Epithelial cell of esophagus (primary cell): Measurements from ENCODE around the gene LASP1.
"Not testable (repeated sequence)": the region's sequence is repeated elsewhere in the genome, so short reads cannot be mapped to it uniquely, and the experiment has no call there.

Source experiments
- DNase-seq: peaks from one replicate; pipeline ENCODE4 v3.0.0; 2010; ENCODE audit warnings: low read depth
- H3K4me3 ChIP-seq: 2 replicates; pipeline ENCODE4 v1.5.1; 2011; ENCODE audit warnings: mild to moderate bottlenecking, low read length, control low read depth
- CTCF ChIP-seq: IDR thresholded peaks from 2 replicates; pipeline ENCODE4 v1.5.1; 2011; ENCODE audit warnings: low read depth, mild to moderate bottlenecking, low read length, control low read depth, inconsistent platforms; ENCODE audit not compliant: insufficient read depth; ENCODE audit errors: missing control alignments

Gene LASP1

GRCh38 chr17:38926293-38927070 lies 56.6 kb downstream of the LASP1 start:
- no peak for TF ChIP-seq CTCF
- DNase-seq: no peak
- no peak overlapping the region for H3K4me3 ChIP-seq

- DNase-seq, H3K4me3 ChIP-seq: not testable (repeated sequence)
Observed at GRCh38 chr17:38930782-38931181, 60.9 kb downstream of the LASP1 start.

- peak; percentile 15 for DNase-seq
Observed at GRCh38 chr17:38933962-38934361, 64.1 kb downstream of the LASP1 start.

GRCh38 chr17:38939987-38940386 lies 70.1 kb downstream of the LASP1 start:
- no peak for TF ChIP-seq CTCF
- DNase-seq: no peak
- H3K4me3 ChIP-seq: no peak overlapping the region

More at GRCh38 chr17:38933962-38934361, 64.1 kb downstream of the LASP1 start:
- H3K4me3 ChIP-seq: not testable (repeated sequence)

- no peak for DNase-seq
- no peak overlapping the region for H3K4me3 ChIP-seq
- TF ChIP-seq CTCF: no peak
Observed at GRCh38 chr17:38940404-38940803, 70.5 kb downstream of the LASP1 start.

GRCh38 chr17:38942696-38943334 lies 73.0 kb downstream of the LASP1 start:
- H3K4me3 ChIP-seq: no peak overlapping the region
- no peak for TF ChIP-seq CTCF
- no peak for DNase-seq

GRCh38 chr17:38943607-38944006 lies 73.7 kb downstream of the LASP1 start:
- H3K4me3 ChIP-seq: no peak overlapping the region
- peak; percentile 13 for DNase-seq
- TF ChIP-seq CTCF: no peak

GRCh38 chr17:38947189-38947588 lies 77.3 kb downstream of the LASP1 start:
- no peak for DNase-seq
- no peak for TF ChIP-seq CTCF
- H3K4me3 ChIP-seq: no peak overlapping the region

GRCh38 chr17:38953800-38954199 lies 83.9 kb downstream of the LASP1 start:
- DNase-seq: not testable (repeated sequence)

More at GRCh38 chr17:38953800-38954199, 83.9 kb downstream of the LASP1 start:
- not testable (repeated sequence) for H3K4me3 ChIP-seq
